IPS DF 6.9 (cell line): Measurements from ENCODE around the gene POM121C.
"Not testable (repeated sequence)": the region's sequence is repeated elsewhere in the genome, so short reads cannot be mapped to it uniquely, and the experiment has no call there.

Experiments used
- DNase-seq: peaks from one replicate; pipeline ENCODE4 v3.0.0-alpha.2; 2013; ENCODE audit warnings: low read depth, low spot score
- H3K27ac ChIP-seq: one replicate; pipeline ENCODE4 v1.5.1; 2013; ENCODE audit warnings: low read length, control low read depth
- H3K27me3 ChIP-seq: 2 replicates; pipeline ENCODE4 v1.6.1; 2013; ENCODE audit warnings: mild to moderate bottlenecking, low read length; ENCODE audit not compliant: control insufficient read depth, insufficient read depth
- H3K36me3 ChIP-seq: 2 replicates; pipeline ENCODE4 v1.6.1; 2013; ENCODE audit warnings: low read length; ENCODE audit not compliant: control insufficient read depth, insufficient read depth
- H3K4me1 ChIP-seq: 2 replicates; pipeline ENCODE4 v1.6.1; 2013; ENCODE audit warnings: low read length; ENCODE audit not compliant: control insufficient read depth, insufficient read depth
- H3K4me3 ChIP-seq: 2 replicates; pipeline ENCODE4 v1.5.1; 2013; ENCODE audit warnings: mild to moderate bottlenecking, low read length
- H3K9me3 ChIP-seq: 2 replicates; pipeline ENCODE4 v1.6.1; 2013; ENCODE audit warnings: low read length, inconsistent platforms; ENCODE audit not compliant: control insufficient read depth, insufficient read depth
- WGBS: extraction: QIAGEN DNeasy Blood & Tissue Kit; methylation state at CpG from one replicate; pipeline ENCODE4 v1.1.7; 2013; ENCODE audit warnings: mixed read lengths, missing lambda C conversion rate; ENCODE audit not compliant: insufficient read length, insufficient coverage; 5-methylcytosine and 5-hydroxymethylcytosine counted together

Gene POM121C

GRCh38 chr7:75439000-75439399 lies 47.1 kb downstream of the POM121C start:
- not testable (repeated sequence) for H3K4me3 ChIP-seq, H3K4me1 ChIP-seq, H3K27ac ChIP-seq, DNase-seq, H3K27me3 ChIP-seq, H3K9me3 ChIP-seq
- WGBS: no CpG with 5 or more reads among the region's 4 CpGs
- peaks cover 13% of the 10 kb centered on the region; the same call in 1 of the 2 replicates for H3K36me3 ChIP-seq

- peaks cover 16% of the 10 kb centered on the region; the same call in 1 of the 2 replicates for H3K36me3 ChIP-seq
- DNase-seq, H3K9me3 ChIP-seq, H3K27ac ChIP-seq, H3K4me1 ChIP-seq, H3K27me3 ChIP-seq, H3K4me3 ChIP-seq: not testable (repeated sequence)
- WGBS: no CpG with 5 or more reads among the region's 15 CpGs
Observed at GRCh38 chr7:75423481-75423880, 62.6 kb downstream of the POM121C start.

GRCh38 chr7:75421798-75422710 lies 64.0 kb downstream of the POM121C start:
- DNase-seq, H3K9me3 ChIP-seq, H3K27me3 ChIP-seq, H3K4me1 ChIP-seq, H3K4me3 ChIP-seq, H3K27ac ChIP-seq: not testable (repeated sequence)
- H3K36me3 ChIP-seq: peaks cover 16% of the 10 kb centered on the region; the same call in 1 of the 2 replicates
- WGBS: no CpG with 5 or more reads among the region's 50 CpGs

- not testable (repeated sequence) for H3K4me1 ChIP-seq, H3K9me3 ChIP-seq, H3K4me3 ChIP-seq, H3K27ac ChIP-seq, DNase-seq, H3K27me3 ChIP-seq
- no CpG with 5 or more reads among the region's 13 CpGs for WGBS
- H3K36me3 ChIP-seq: peaks cover 19% of the 10 kb centered on the region; the same call in 1 of the 2 replicates
Observed at GRCh38 chr7:75420152-75420551, 65.9 kb downstream of the POM121C start.

- H3K9me3 ChIP-seq, H3K4me3 ChIP-seq, H3K27ac ChIP-seq, H3K27me3 ChIP-seq, DNase-seq, H3K4me1 ChIP-seq: not testable (repeated sequence)
- peaks cover 19% of the 10 kb centered on the region for H3K36me3 ChIP-seq
- no CpG with 5 or more reads among the region's 13 CpGs for WGBS
Observed at GRCh38 chr7:75419693-75420092, 66.4 kb downstream of the POM121C start.

GRCh38 chr7:75419210-75419609 lies 66.9 kb downstream of the POM121C start:
- H3K27me3 ChIP-seq, H3K4me1 ChIP-seq, DNase-seq, H3K27ac ChIP-seq, H3K4me3 ChIP-seq, H3K9me3 ChIP-seq: not testable (repeated sequence)
- peaks cover 19% of the 10 kb centered on the region for H3K36me3 ChIP-seq
- WGBS: no CpG with 5 or more reads among the region's 13 CpGs

GRCh38 chr7:75418292-75418858 lies 67.7 kb downstream of the POM121C start:
- H3K27me3 ChIP-seq, H3K9me3 ChIP-seq, DNase-seq, H3K4me3 ChIP-seq, H3K4me1 ChIP-seq, H3K27ac ChIP-seq: not testable (repeated sequence)
- no CpG with 5 or more reads among the region's 20 CpGs for WGBS
- peaks cover 15% of the 10 kb centered on the region for H3K36me3 ChIP-seq

- not testable (repeated sequence) for H3K27me3 ChIP-seq, H3K4me1 ChIP-seq, H3K9me3 ChIP-seq, H3K4me3 ChIP-seq, H3K27ac ChIP-seq, DNase-seq
- peaks cover 14% of the 10 kb centered on the region for H3K36me3 ChIP-seq
- no CpG with 5 or more reads among the region's 9 CpGs for WGBS
Observed at GRCh38 chr7:75416787-75417186, 69.3 kb downstream of the POM121C start.

- DNase-seq, H3K27me3 ChIP-seq, H3K4me1 ChIP-seq, H3K36me3 ChIP-seq, H3K4me3 ChIP-seq, H3K27ac ChIP-seq, H3K9me3 ChIP-seq: not testable (repeated sequence)
- WGBS: no CpG with 5 or more reads among the region's 27 CpGs
Observed at GRCh38 chr7:75415829-75416373, 70.2 kb downstream of the POM121C start.

GRCh38 chr7:75415428-75415817 lies 70.7 kb downstream of the POM121C start:
- not testable (repeated sequence) for DNase-seq, H3K4me1 ChIP-seq, H3K27me3 ChIP-seq, H3K27ac ChIP-seq, H3K36me3 ChIP-seq, H3K4me3 ChIP-seq, H3K9me3 ChIP-seq
- WGBS: no CpG with 5 or more reads among the region's 11 CpGs
